ENCODE data around the gene SMIM43. TPM values are rescaled to one million over a fixed set of nuclear protein-coding genes. Genes with fewer than 3 reads are reported as not detected.
A peak's percentile ranks its signal among the peaks of the same experiment; 100 is the strongest.

SMIM43 gene
- total RNA-seq, 1 experiment from 2014 or later = 0.26 TPM

GRCh38 chr4:121714548-121714947, 50.4 kb downstream of the SMIM43 start:
- Histone ChIP-seq H3K36me3 (no peaks in the 10 kb centered on the region), H3K9me3 (replicated peaks) (no peaks in the 10 kb centered on the region; the same call in 1 of the 2 replicates), H3K27ac (no peak overlapping the region), H3K4me1 (replicated peaks) (peaks cover 30% of the 10 kb centered on the region), H3K4me3 (no peak overlapping the region), H3K27me3 (replicated peaks) (no peaks in the 10 kb centered on the region)
- no peak for DNase-seq (ENCODE audit: low read depth in 1 of 2, low spot score in 2 of 2)

GRCh38 chr4:121712783-121713182, 52.2 kb downstream of the SMIM43 start:
- H3K36me3 ChIP-seq = no peaks in the 10 kb centered on the region
- H3K4me3 ChIP-seq = no peak overlapping the region
- no peaks in the 10 kb centered on the region for H3K27me3 ChIP-seq (replicated peaks)
- DNase-seq (ENCODE audit: low read depth in 1 of 2, low spot score in 2 of 2) = no peak
- no peaks in the 10 kb centered on the region; the same call in 1 of the 2 replicates for H3K9me3 ChIP-seq (replicated peaks)
- peaks cover 31% of the 10 kb centered on the region for H3K4me1 ChIP-seq (replicated peaks)
- no peak overlapping the region for H3K27ac ChIP-seq

GRCh38 chr4:121712001-121712651, 52.8 kb downstream of the SMIM43 start:
- no peaks in the 10 kb centered on the region for H3K27me3 ChIP-seq (replicated peaks)
- peak overlapping the region; percentile 80 for H3K27ac ChIP-seq
- peaks cover 34% of the 10 kb centered on the region for H3K4me1 ChIP-seq (replicated peaks)
- no peak for DNase-seq (ENCODE audit: low read depth in 1 of 2, low spot score in 2 of 2)
- H3K4me3 ChIP-seq = no peak overlapping the region
- H3K9me3 ChIP-seq (replicated peaks) = no peaks in the 10 kb centered on the region; the same call in 1 of the 2 replicates
- H3K36me3 ChIP-seq = no peaks in the 10 kb centered on the region

GRCh38 chr4:121711263-121712000, 53.5 kb downstream of the SMIM43 start:
- Histone ChIP-seq H3K36me3 (no peaks in the 10 kb centered on the region), H3K9me3 (replicated peaks) (no peaks in the 10 kb centered on the region; the same call in 1 of the 2 replicates), H3K27ac (peak overlapping the region; percentile 80), H3K4me3 (peak overlapping the region; percentile 17), H3K27me3 (replicated peaks) (no peaks in the 10 kb centered on the region), H3K4me1 (replicated peaks) (peaks cover 41% of the 10 kb centered on the region)
- peak; percentile 97 to 98 for DNase-seq (ENCODE audit: low read depth in 1 of 2, low spot score in 2 of 2)

- H3K36me3 ChIP-seq = no peaks in the 10 kb centered on the region
- no peak overlapping the region for H3K4me3 ChIP-seq
- no peaks in the 10 kb centered on the region for H3K9me3 ChIP-seq (replicated peaks)
- H3K4me1 ChIP-seq (replicated peaks) = peaks cover 44% of the 10 kb centered on the region
- peak in 1 of 2 experiments; percentile 37 for DNase-seq (ENCODE audit: low read depth in 1 of 2, low spot score in 2 of 2)
- no peak overlapping the region for H3K27ac ChIP-seq
- no peaks in the 10 kb centered on the region for H3K27me3 ChIP-seq (replicated peaks)
These were observed 55.1 kb downstream of the SMIM43 start for GRCh38 chr4:121709766-121710405.

Other genes with a start within 250 kb of the SMIM43 start
- 1,014 and 1,022 TPM in 2 replicates for gene ANXA5, start 68.2 kb downstream of the SMIM43 start, total RNA-seq (2014; rRNA removed; shearing (Covaris generic))
- gene EXOSC9, start 36.2 kb upstream of the SMIM43 start, total RNA-seq (2014; rRNA removed; shearing (Covaris generic)) = 93.3 and 134 TPM in 2 replicates
- gene CCNA2, start 58.7 kb upstream of the SMIM43 start, total RNA-seq (2014; rRNA removed; shearing (Covaris generic)) = 273 and 318 TPM in 2 replicates
- 18.8 and 33.2 TPM in 2 replicates for gene BBS7, start 105.3 kb upstream of the SMIM43 start, total RNA-seq (2014; rRNA removed; shearing (Covaris generic))
- 1.3 and 3.3 TPM in 2 replicates for gene TRPC3, start 186.9 kb upstream of the SMIM43 start, total RNA-seq (2014; rRNA removed; shearing (Covaris generic))